Esophagus squamous epithelium (tissue), 5 donors: Measurements from ENCODE around the gene CFAP20DC. TPM values are rescaled to one million over a fixed set of nuclear protein-coding genes. Genes with fewer than 3 reads are reported as not detected.

Experiments used
- DNase-seq: peaks from one replicate; lab custom pipeline; 2025; lab: John Stamatoyannopoulos, UW
- H3K27ac ChIP-seq, 4 donors: fragments of 200-600 bp; sonication (generic); one replicate each; pipeline ENCODE4 v1.5.1; 2016 to 2019; ENCODE audit warnings: mild to moderate bottlenecking in 1 of 4
- H3K27me3 ChIP-seq, 4 donors: fragments of 200-600 bp; sonication (generic); 1 replicate in 3 of 4; 2 replicates in 1 of 4; pipeline versions ENCODE4 v1.5.1 to v1.6.0; 2017 to 2021; ENCODE audit warnings: antibody characterized with exemption in 1 of 4
- H3K36me3 ChIP-seq, 3 donors: fragments of 200-600 bp; sonication (generic); one replicate each; pipeline ENCODE4 v1.5.1; 2016 to 2019
- H3K4me1 ChIP-seq, 3 donors: fragments of 200-600 bp; sonication (generic); one replicate each; pipeline ENCODE4 v1.5.1; 2017 to 2019
- H3K4me3 ChIP-seq, 4 donors: fragments of 200-600 bp; sonication (generic); 1 replicate in 3 of 4; 2 replicates in 1 of 4; pipeline ENCODE4 v1.5.1; 2016 to 2019; ENCODE audit warnings: mild to moderate bottlenecking in 2 of 4, moderate library complexity in 1 of 4
- H3K9me3 ChIP-seq, 3 donors: fragments of 200-600 bp; sonication (generic); one replicate each; pipeline ENCODE4 v1.5.1; 2016 to 2019
- CTCF ChIP-seq, 6 experiments: fragments of 450-650 bp in 4 of 6; fragments of 200-600 bp in 2 of 6; sonication (generic) in 2 of 6; IDR thresholded peaks; one replicate each; pipeline ENCODE4 v1.5.1; 2016 to 2019; ENCODE audit warnings: antibody characterized with exemption in 6 of 6, mild to moderate bottlenecking in 4 of 6, moderate library complexity in 4 of 6
- POLR2A ChIP-seq, 4 donors: fragments of 450-650 bp; IDR thresholded peaks; one replicate each; pipeline ENCODE4 v1.6.1; 2017; ENCODE audit warnings: antibody characterized with exemption in 4 of 4, mild to moderate bottlenecking in 4 of 4, moderate library complexity in 3 of 4
- WGBS, 2 donors: methylation state at CpG; one replicate each; pipeline ENCODE4 v1.1.5; 2018; 5-methylcytosine and 5-hydroxymethylcytosine counted together
- intact Hi-C: fragments of 100-400 bp; cut with DNase I; formaldehyde crosslinking; loops from one replicate; pipeline ENCODE4 v1.15.0; 2022
- total RNA-seq, 4 donors: library from RNA; depleted of rRNA; stranded (reverse); fragments of >200 nt; gene quantifications; one replicate each; pipeline ENCODE4 v1.1.0, GENCODE V29; 2016
- donor health status: DM: yes; HTN: yes; CAD: no.

CFAP20DC gene
- total RNA-seq, 4 donors from 2014 or later: 9.8 to 15.5 (median 10.8) TPM

GRCh38 chr3:59027607-59028006, 22.2 kb downstream of the CFAP20DC start:
- H3K36me3 ChIP-seq: no peaks in the 10 kb centered on the region
- no peaks in the 10 kb centered on the region for H3K9me3 ChIP-seq
- no peak for DNase-seq
- no peak overlapping the region for H3K27ac ChIP-seq
- H3K27me3 ChIP-seq: no peaks in the 10 kb centered on the region
- 54 to 67% methylated on average over 1 of the region's 1 CpG for WGBS, 2 donors
- no peak for TF ChIP-seq POLR2A (IDR thresholded peaks at IDR 0.05)
- no peak for TF ChIP-seq CTCF (IDR thresholded peaks at IDR 0.05)
- no peak overlapping the region for H3K4me3 ChIP-seq
- no peaks in the 10 kb centered on the region for H3K4me1 ChIP-seq
- intact Hi-C loops: no loop called here

GRCh38 chr3:59023612-59024011, 26.2 kb downstream of the CFAP20DC start:
- no peak for TF ChIP-seq POLR2A (IDR thresholded peaks at IDR 0.05)
- H3K36me3 ChIP-seq: no peaks in the 10 kb centered on the region
- H3K4me1 ChIP-seq: no peaks in the 10 kb centered on the region
- DNase-seq: no peak
- 61 to 65% methylated on average over 3 of the region's 3 CpGs for WGBS, 2 donors
- no peaks in the 10 kb centered on the region for H3K27me3 ChIP-seq
- H3K4me3 ChIP-seq: no peak overlapping the region
- no peak overlapping the region for H3K27ac ChIP-seq
- no peaks in the 10 kb centered on the region for H3K9me3 ChIP-seq
- intact Hi-C loops: no loop called here

- TF ChIP-seq POLR2A (IDR thresholded peaks at IDR 0.05) (no peak), CTCF (IDR thresholded peaks at IDR 0.05) (no peak)
- no peaks in the 10 kb centered on the region for H3K36me3 ChIP-seq
- no peaks in the 10 kb centered on the region for H3K9me3 ChIP-seq
- intact Hi-C loops: no loop called here
- DNase-seq: no peak
- no peaks in the 10 kb centered on the region for H3K27me3 ChIP-seq
- H3K27ac ChIP-seq: no peak overlapping the region
- no peaks in the 10 kb centered on the region for H3K4me1 ChIP-seq
- no peak overlapping the region for H3K4me3 ChIP-seq
- 58 to 68% methylated on average over 2 of the region's 2 CpGs for WGBS, 2 donors
Observed at GRCh38 chr3:59017617-59017984, 32.2 kb downstream of the CFAP20DC start.

GRCh38 chr3:59016930-59017616, 32.8 kb downstream of the CFAP20DC start:
- Histone ChIP-seq H3K4me1 (no peaks in the 10 kb centered on the region), H3K36me3 (no peaks in the 10 kb centered on the region), H3K27ac (no peak overlapping the region), H3K9me3 (no peaks in the 10 kb centered on the region), H3K4me3 (no peak overlapping the region), H3K27me3 (no peaks in the 10 kb centered on the region)
- intact Hi-C loops: no loop called here
- TF ChIP-seq CTCF (IDR thresholded peaks at IDR 0.05): no peak
- no peak for TF ChIP-seq POLR2A (IDR thresholded peaks at IDR 0.05)
- DNase-seq: no peak
- 88 to 91% methylated on average over 5 of the region's 5 CpGs for WGBS, 2 donors

- 76 to 84% methylated on average over 1 of the region's 1 CpG for WGBS, 2 donors
- no peak overlapping the region for H3K27ac ChIP-seq
- no peaks in the 10 kb centered on the region for H3K27me3 ChIP-seq
- no peak for DNase-seq
- no peak for TF ChIP-seq CTCF (IDR thresholded peaks at IDR 0.05)
- no peak overlapping the region for H3K4me3 ChIP-seq
- H3K4me1 ChIP-seq: no peaks in the 10 kb centered on the region
- no peaks in the 10 kb centered on the region for H3K36me3 ChIP-seq
- H3K9me3 ChIP-seq: no peaks in the 10 kb centered on the region
- intact Hi-C loops: no loop called here
Observed at GRCh38 chr3:59013611-59014010, 36.2 kb downstream of the CFAP20DC start.
